HepG2 (cell line): ENCODE results near the gene FAM181A. TPM values are rescaled to one million over a fixed set of nuclear protein-coding genes. Genes with fewer than 3 reads are reported as not detected.
A peak's percentile ranks its signal among the peaks of the same experiment; 100 is the strongest.

ENCODE experiments used
- ATAC-seq: fragments of 200-7000 bp; cut with Tn5 transposase; 3 replicates; pipeline ENCODE4 v1.9.1; 2020; ENCODE audit warnings: mild to moderate bottlenecking, moderate library complexity
- BruUV-seq: library from RNA; stranded (reverse); fragments of 400-500 nt; replicated peaks from 2 replicates; lab custom pipeline; 2021; lab: Mats Ljungman, UMichigan
- CTCF ChIA-PET: fragments of 300-600 bp; formaldehyde crosslinking; extraction: SDS; loops from one replicate; lab custom pipeline; 2021; ENCODE audit warnings: low total read pairs, inconsistent platforms, low intra/inter-chr PET ratio; lab: Yijun Ruan, JAX
- POLR2A ChIA-PET: fragments of 350-600 bp; sonication (Branson Sonifier 250); formaldehyde crosslinking; loops from one replicate; lab custom pipeline; 2020; ENCODE audit warnings: antibody characterized with exemption, inconsistent platforms; lab: Yijun Ruan, JAX
- DNase-seq: peaks from one replicate; pipeline ENCODE4 v3.0.0-alpha.2; 2015; ENCODE audit warnings: low spot score
- FAIRE-seq: peaks from 3 replicates; lab custom pipeline; 2011; peaks lifted over from hg19 to GRCh38; lab: Jason Lieb, UNC
- H2AFZ ChIP-seq: one replicate; pipeline ENCODE4 v1.6.1; 2011; ENCODE audit warnings: low read length, inconsistent platforms
- H3K27ac ChIP-seq: fragments of 300-600 bp; 3 replicates; pipeline ENCODE4 v1.8.0; 2011; ENCODE audit warnings: mixed run types, mild to moderate bottlenecking, mixed read lengths, low read length, inconsistent platforms; ENCODE audit not compliant: insufficient read depth; ENCODE audit errors: extremely low read length
- H3K27me3 ChIP-seq, 2 experiments: fragments of 200-600 bp in 1 of 2; 2 replicates in 1 of 2; 3 replicates in 1 of 2; pipeline versions ENCODE4 v1.6.0 to v1.8.0; 2011; ENCODE audit warnings: low read length in 2 of 2, mild to moderate bottlenecking in 2 of 2, moderate library complexity in 2 of 2, inconsistent platforms in 1 of 2; ENCODE audit not compliant: insufficient read depth in 2 of 2, control insufficient read depth in 1 of 2
- H3K36me3 ChIP-seq, 2 experiments: fragments of 200-600 bp in 1 of 2; replicated peaks in 1 of 2; 2 replicates in 1 of 2; 3 replicates in 1 of 2; pipeline versions ENCODE4 v1.5.1 to v1.8.0; 2011; ENCODE audit warnings: low read length in 2 of 2, inconsistent platforms in 1 of 2; ENCODE audit not compliant: insufficient read depth in 2 of 2, control insufficient read depth in 1 of 2
- H3K4me1 ChIP-seq: 2 replicates; pipeline ENCODE4 v1.5.1; 2012; ENCODE audit warnings: low read length, inconsistent platforms; ENCODE audit not compliant: insufficient read depth
- H3K4me2 ChIP-seq: 2 replicates; pipeline ENCODE4 v1.6.0; 2011; ENCODE audit warnings: low read depth, low read length, inconsistent platforms
- H3K4me3 ChIP-seq, 3 experiments: fragments of 200-600 bp in 1 of 3; sonication (generic), shearing (Covaris generic) in 1 of 3; replicated peaks in 1 of 3; 2 replicates each; pipeline ENCODE4 v1.5.1; 2011 to 2016; ENCODE audit warnings: low read length in 3 of 3, inconsistent platforms in 2 of 3, low read depth in 2 of 3, mild to moderate bottlenecking in 2 of 3, control low read depth in 1 of 3, mixed read lengths in 1 of 3; ENCODE audit not compliant: insufficient read depth in 1 of 3
- H3K79me2 ChIP-seq: one replicate; pipeline ENCODE4 v1.6.1; 2011; ENCODE audit warnings: low read length, inconsistent platforms; ENCODE audit not compliant: insufficient read depth
- H3K9ac ChIP-seq: 2 replicates; pipeline ENCODE4 v1.6.0; 2011; ENCODE audit warnings: mild to moderate bottlenecking, low read depth, low read length, inconsistent platforms; ENCODE audit not compliant: insufficient read depth
- H3K9me3 ChIP-seq: 2 replicates; pipeline ENCODE4 v1.5.1; 2012; ENCODE audit warnings: mild to moderate bottlenecking, low read length
- H4K20me1 ChIP-seq: 2 replicates; pipeline ENCODE4 v1.6.0; 2011; ENCODE audit warnings: inconsistent platforms, mild to moderate bottlenecking, low read length, moderate library complexity; ENCODE audit not compliant: insufficient read depth
- ATM ChIP-seq: fragments of 450-650 bp; IDR thresholded peaks from 2 replicates; pipeline ENCODE4 v1.7.1; 2017; ENCODE audit warnings: mild to moderate bottlenecking, borderline replicate concordance
- BCL6 ChIP-seq: IDR thresholded peaks from 2 replicates; pipeline ENCODE4 v1.6.1; 2016; ENCODE audit warnings: missing genetic modification reagents, missing compliant biosample characterization
- CCDC6 ChIP-seq: sonication (generic); formaldehyde crosslinking; IDR thresholded peaks from 2 replicates; pipeline ENCODE4 v1.8.1; 2022; ENCODE audit warnings: mild to moderate bottlenecking, missing genetic modification reagents, moderate library complexity
- CEBPG ChIP-seq: IDR thresholded peaks from 2 replicates; pipeline ENCODE4 v1.6.1; 2016
- CENPT ChIP-seq: sonication (generic); formaldehyde crosslinking; IDR thresholded peaks from 2 replicates; pipeline ENCODE4 v1.8.0; 2022; ENCODE audit warnings: low read depth, mild to moderate bottlenecking, moderate library complexity, missing genetic modification reagents
- FOXO1 ChIP-seq: sonication (generic); formaldehyde crosslinking; IDR thresholded peaks from 2 replicates; pipeline ENCODE4 v1.4.0; 2020; ENCODE audit warnings: missing genetic modification reagents
- GPN1 ChIP-seq: sonication (generic); formaldehyde crosslinking; IDR thresholded peaks from 2 replicates; pipeline ENCODE4 v1.5.1; 2020; ENCODE audit warnings: missing genetic modification reagents, borderline replicate concordance
- HDAC1 ChIP-seq: sonication (generic); formaldehyde crosslinking; IDR thresholded peaks from 2 replicates; pipeline ENCODE4 v1.5.1; 2020; ENCODE audit warnings: mild to moderate bottlenecking, missing genetic modification reagents
- HNRNPL ChIP-seq: fragments of 200-400 bp; formaldehyde crosslinking; IDR thresholded peaks from 2 replicates; pipeline ENCODE4 v1.6.1; 2017; ENCODE audit warnings: mild to moderate bottlenecking, low read depth, low read length
- IRF1 ChIP-seq: sonication (generic); formaldehyde crosslinking; IDR thresholded peaks from 2 replicates; pipeline ENCODE4 v1.4.0; 2020; ENCODE audit warnings: low read depth, mild to moderate bottlenecking, missing genetic modification reagents
- MAX ChIP-seq: IDR thresholded peaks from 2 replicates; pipeline ENCODE4 v1.6.1; 2012; ENCODE audit warnings: inconsistent platforms
- MED1 ChIP-seq: sonication (generic); formaldehyde crosslinking; IDR thresholded peaks from 2 replicates; pipeline ENCODE4 v1.4.0; 2020; ENCODE audit warnings: missing genetic modification reagents
- MLX ChIP-seq: IDR thresholded peaks from 2 replicates; pipeline ENCODE4 v1.6.1; 2016
- NFIC ChIP-seq: IDR thresholded peaks from 2 replicates; pipeline ENCODE4 v1.6.1; 2012; ENCODE audit warnings: mild to moderate bottlenecking, low read length, inconsistent platforms
- PITX1 ChIP-seq: sonication (generic); formaldehyde crosslinking; IDR thresholded peaks from 2 replicates; pipeline ENCODE4 v1.5.1; 2020; ENCODE audit warnings: mild to moderate bottlenecking, missing genetic modification reagents
- POLR2AphosphoS2 ChIP-seq: IDR thresholded peaks from 2 replicates; pipeline ENCODE4 v1.6.1; 2011; ENCODE audit warnings: low read depth, low read length, improper control_type of control experiment
- RXRB ChIP-seq: IDR thresholded peaks from 2 replicates; pipeline ENCODE4 v1.6.1; 2016; ENCODE audit warnings: borderline replicate concordance, missing genetic modification reagents, missing compliant biosample characterization
- SNAI1 ChIP-seq: sonication (generic); formaldehyde crosslinking; IDR thresholded peaks from 2 replicates; pipeline ENCODE4 v1.5.0; 2020; ENCODE audit warnings: mild to moderate bottlenecking, missing genetic modification reagents, borderline replicate concordance
- TBL1XR1 ChIP-seq: fragments of 150-350 bp; IDR thresholded peaks from 2 replicates; pipeline ENCODE4 v1.6.1; 2014; ENCODE audit warnings: borderline replicate concordance, low read length; ENCODE audit not compliant: partially characterized antibody
- TRIM24 ChIP-seq: sonication (generic); formaldehyde crosslinking; IDR thresholded peaks from 2 replicates; pipeline ENCODE4 v1.8.0; 2022; ENCODE audit warnings: mild to moderate bottlenecking, missing genetic modification reagents
- ZFX ChIP-seq: sonication (generic); formaldehyde crosslinking; IDR thresholded peaks from 2 replicates; pipeline ENCODE4 v1.4.0; 2020; ENCODE audit warnings: mild to moderate bottlenecking, low read depth, missing genetic modification reagents, moderate library complexity
- ZNF143 ChIP-seq: sonication (generic); formaldehyde crosslinking; IDR thresholded peaks from 2 replicates; pipeline ENCODE4 v1.4.0; 2020; ENCODE audit warnings: missing genetic modification reagents
- ZNF451 ChIP-seq: sonication (generic); formaldehyde crosslinking; IDR thresholded peaks from 2 replicates; pipeline ENCODE4 v1.5.0; 2020; ENCODE audit warnings: mild to moderate bottlenecking, missing genetic modification reagents
- ZNF557 ChIP-seq: sonication (generic); formaldehyde crosslinking; IDR thresholded peaks from 2 replicates; pipeline ENCODE4 v1.4.0; 2020; ENCODE audit warnings: missing genetic modification reagents
- ZNF567 ChIP-seq: sonication (generic); formaldehyde crosslinking; IDR thresholded peaks from 2 replicates; pipeline ENCODE4 v1.8.1; 2023; ENCODE audit warnings: mild to moderate bottlenecking, missing genetic modification reagents, borderline replicate concordance
- ZNF614 ChIP-seq: IDR thresholded peaks from 2 replicates; pipeline ENCODE4 v1.6.1; 2018; ENCODE audit warnings: missing biosample characterization, missing genetic modification reagents, inconsistent platforms, borderline replicate concordance
- ZNF737 ChIP-seq: sonication (generic); formaldehyde crosslinking; IDR thresholded peaks from 2 replicates; pipeline ENCODE4 v1.5.0; 2020; ENCODE audit warnings: missing genetic modification reagents, mild to moderate bottlenecking, borderline replicate concordance
- ZNF792 ChIP-seq: IDR thresholded peaks from 2 replicates; pipeline ENCODE4 v1.6.1; 2016
- WGBS: methylation state at CpG from one replicate; pipeline ENCODE4 v1.1.6; 2017; ENCODE audit warnings: low lambda C conversion rate; 5-methylcytosine and 5-hydroxymethylcytosine counted together
- in situ Hi-C: cut with HindIII; loops from 2 replicates; pipeline ENCODE4 v1.10.0; 2017; ENCODE audit warnings: low pct_unique_long_range_greater_than_20kb; ENCODE audit not compliant: extremely low pct_ligation_motif_present
- intact Hi-C: fragments of 100-400 bp; cut with micrococcal nuclease; formaldehyde crosslinking; loops from one replicate; pipeline ENCODE4 v1.10.0; 2022; ENCODE audit not compliant: unreplicated experiment
- polyA plus RNA-seq, 8 experiments: library from polyadenylated mRNA; depleted of rRNA in 3 of 8; stranded (reverse) in 7 of 8; unstranded in 1 of 8; fragments of >200 nt; fragmentation: Illumina TruSeq in 4 of 8; extraction: Trizol in 4 of 8; gene quantifications; 2 replicates each; pipeline versions ENCODE4 v1.2.1 to v1.2.3, GENCODE V29; 2011 to 2016; ENCODE audit warnings: low read depth in 4 of 8, missing spikeins in 1 of 8, mixed read lengths in 1 of 8; ENCODE audit not compliant: insufficient read depth in 1 of 8
- total RNA-seq, 5 experiments: library from RNA; depleted of rRNA; stranded (reverse); fragments of >200 nt; fragmentation: Illumina TruSeq; extraction: Trizol; gene quantifications; 2 replicates each; pipeline ENCODE4 v1.2.3, GENCODE V29; 2016; ENCODE audit warnings: low read depth in 1 of 5

FAM181A gene
- total and polyA plus RNA-seq, 2 of the 13 experiments (the other 11 are each of a cell fraction or from before 2014, with no cell fraction given): 1.1 to 1.5 TPM

GRCh38 chr14:93905623-93906022 lies 21.5 kb upstream of the FAM181A start:
- Histone ChIP-seq H3K36me3 (no peaks in the 10 kb centered on the region), H3K79me2 (no peaks in the 10 kb centered on the region), H4K20me1 (no peaks in the 10 kb centered on the region), H3K4me2 (peak overlapping the region; percentile 25), H3K9me3 (no peaks in the 10 kb centered on the region), H3K9ac (peak overlapping the region; percentile 44; the same call in 1 of the 2 replicates), H3K27me3 (no peaks in the 10 kb centered on the region), H3K4me3 (no peak overlapping the region), H3K4me1 (peaks cover 98% of the 10 kb centered on the region), H3K27ac (peak overlapping the region; percentile 81), H2AFZ (no peak overlapping the region)
- ATAC-seq (peak; percentile 64), FAIRE-seq (no peak), DNase-seq (peak; percentile 92)
- ChIA-PET CTCF (interaction anchor here (2.7 kb wide), 1 partner anchor 250 kb away, joined by 17 read pairs; no protein-coding TSS in a partner anchor), POLR2A (no interaction called here)
- 10% methylated on average over 4 of the region's 4 CpGs for WGBS
- BruUV-seq: no TSS peak
- in situ Hi-C loops: loop anchor here (5.0 kb wide), 1 partner anchor 248 kb away; no protein-coding TSS in a partner anchor
- intact Hi-C loops: loop anchor here (5.0 kb wide), 1 partner anchor 798 kb away; no protein-coding TSS in a partner anchor
- no peak for TF ChIP-seq ZNF614 (CRISPR knock-in tag)
- no peak for TF ChIP-seq ATM
- peak; percentile 35 for TF ChIP-seq HDAC1 (CRISPR knock-in tag)
- TF ChIP-seq BCL6 (CRISPR knock-in tag): peak; percentile 32; the same call in 1 of the 2 replicates
- TF ChIP-seq MAX: peak; percentile 87
- TF ChIP-seq SNAI1 (CRISPR knock-in tag): 0 out of 2 replicates have a peak, but pooled peaks have one; percentile 64
- peak; percentile 59; the same call in 1 of the 2 replicates for TF ChIP-seq RXRB
- peak; percentile 37; the same call in 1 of the 2 replicates for TF ChIP-seq NFIC
- peak; percentile 87 for TF ChIP-seq ZNF557
- no peak for TF ChIP-seq TBL1XR1
- no peak for TF ChIP-seq GPN1
- TF ChIP-seq PITX1 (CRISPR knock-in tag): peak; percentile 85
- 0 out of 2 replicates have a peak, but pooled peaks have one; percentile 53 for TF ChIP-seq MLX (CRISPR knock-in tag)
- TF ChIP-seq ZNF451: no peak
- no peak for TF ChIP-seq IRF1 (CRISPR knock-in tag)
- TF ChIP-seq ZNF567 (CRISPR knock-in tag): no peak
- 0 out of 2 replicates have a peak, but pooled peaks have one; percentile 37 for TF ChIP-seq CCDC6
- TF ChIP-seq POLR2AphosphoS2: no peak
- peak; percentile 82 for TF ChIP-seq MED1 (CRISPR knock-in tag)
- TF ChIP-seq ZFX (CRISPR knock-in tag): peak; percentile 46; the same call in 1 of the 2 replicates
- no peak for TF ChIP-seq ZNF737
- 0 out of 2 replicates have a peak, but pooled peaks have one; percentile 6 for TF ChIP-seq CEBPG (CRISPR knock-in tag)
- no peak for TF ChIP-seq TRIM24
- peak; percentile 75 for TF ChIP-seq FOXO1 (CRISPR knock-in tag)
- TF ChIP-seq ZNF792 (CRISPR knock-in tag): 0 out of 2 replicates have a peak, but pooled peaks have one; percentile 37
- TF ChIP-seq CENPT (CRISPR knock-in tag): no peak
- peak; percentile 31; the same call in 1 of the 2 replicates for TF ChIP-seq ZNF143 (CRISPR knock-in tag)
- TF ChIP-seq HNRNPL: no peak
